Activated T-cell treated with anti-CD3 and anti-CD28 coated beads, Interleukin-2, amount 50 U/mL, for 48 hours (primary cell): ENCODE data around the gene NUCB1.
A peak's percentile ranks its signal among the peaks of the same experiment; 100 is the strongest.

Experiments used
- DNase-seq, 2 experiments: peaks; one replicate each; pipeline ENCODE4 v3.0.0-alpha.2; 2020

The NUCB1 gene

GRCh38 chr19:48935864-48936263, 35.8 kb downstream of the NUCB1 start:
- DNase-seq: no peak

- DNase-seq: no peak
Measured at GRCh38 chr19:48938256-48938655, 38.1 kb downstream of the NUCB1 start.

- DNase-seq: no peak
Measured at GRCh38 chr19:48940902-48941301, 40.8 kb downstream of the NUCB1 start.

- no peak for DNase-seq
Measured at GRCh38 chr19:48943081-48943480, 43.0 kb downstream of the NUCB1 start.

- DNase-seq: no peak
Measured at GRCh38 chr19:48945415-48945814, 45.3 kb downstream of the NUCB1 start.

GRCh38 chr19:48945817-48946216, 45.7 kb downstream of the NUCB1 start:
- no peak for DNase-seq

GRCh38 chr19:48946463-48947257, 46.5 kb downstream of the NUCB1 start:
- DNase-seq: no peak

GRCh38 chr19:48947258-48947542, 47.1 kb downstream of the NUCB1 start:
- no peak for DNase-seq

- DNase-seq: no peak
Measured at GRCh38 chr19:48950159-48950558, 50.0 kb downstream of the NUCB1 start.

GRCh38 chr19:48950830-48951519, 50.9 kb downstream of the NUCB1 start:
- DNase-seq: no peak

- DNase-seq: no peak
Measured at GRCh38 chr19:48953141-48953540, 53.0 kb downstream of the NUCB1 start.

- DNase-seq: peak in 1 of 2 experiments; percentile 26
Measured at GRCh38 chr19:48953990-48954594, 54.0 kb downstream of the NUCB1 start.

GRCh38 chr19:48954595-48955307, 54.6 kb downstream of the NUCB1 start, which contains the start of gene BAX:
BAX (plus strand) TSS chr19:48954875; CDS start chr19:48954929, 54 bp downstream.
- DNase-seq: peak; percentile 97 to 98

- no peak for DNase-seq
Measured at GRCh38 chr19:48955308-48955958, 55.3 kb downstream of the NUCB1 start.

- no peak for DNase-seq
Measured at GRCh38 chr19:48958006-48958405, 57.9 kb downstream of the NUCB1 start.

- no peak for DNase-seq
Measured at GRCh38 chr19:48959341-48960239, 59.5 kb downstream of the NUCB1 start.

- DNase-seq: peak in 1 of 2 experiments; percentile 25
Measured at GRCh38 chr19:48961051-48961649, 61.0 kb downstream of the NUCB1 start.

GRCh38 chr19:48961673-48962028, 61.5 kb downstream of the NUCB1 start:
- peak in 1 of 2 experiments; percentile 19 for DNase-seq

- peak; percentile 48 to 55 for DNase-seq
Measured at GRCh38 chr19:48962029-48962848, 62.1 kb downstream of the NUCB1 start.

GRCh38 chr19:48962849-48963165, 62.7 kb downstream of the NUCB1 start:
- peak in 1 of 2 experiments; percentile 21 for DNase-seq
